GM12874 (cell line): Measurements from ENCODE around the gene PTPN9.

Experiments
- CTCF ChIP-seq: IDR thresholded peaks from 2 replicates; pipeline ENCODE4 v1.5.1; 2011; ENCODE audit warnings: low read depth, mild to moderate bottlenecking, control low read depth, low read length, moderate library complexity; ENCODE audit not compliant: insufficient read depth

The PTPN9 gene

GRCh38 chr15:75573648-75574384 is 5.3 kb downstream of the PTPN9 start:
- no peak for TF ChIP-seq CTCF

- TF ChIP-seq CTCF, result no peak
Measured at GRCh38 chr15:75570126-75570845, 8.8 kb downstream of the PTPN9 start.

GRCh38 chr15:75565062-75565970 is 13.8 kb downstream of the PTPN9 start:
- no peak for TF ChIP-seq CTCF

GRCh38 chr15:75561888-75562287 is 17.2 kb downstream of the PTPN9 start:
- no peak for TF ChIP-seq CTCF

- TF ChIP-seq CTCF, result no peak
Measured at GRCh38 chr15:75554717-75555116, 24.4 kb downstream of the PTPN9 start.

- no peak for TF ChIP-seq CTCF
Measured at GRCh38 chr15:75553659-75554058, 25.5 kb downstream of the PTPN9 start.

- TF ChIP-seq CTCF, result no peak
Measured at GRCh38 chr15:75551091-75551490, 28.0 kb downstream of the PTPN9 start.
